Measurements from ENCODE around the gene USP15. TPM values are rescaled to one million over a fixed set of nuclear protein-coding genes. Genes with fewer than 3 reads are reported as not detected.

USP15 gene
- total RNA-seq, 1 donor from 2014 or later = 98.7 TPM

- no peak for DNase-seq (ENCODE audit: low spot score)
These were observed 3.7 kb upstream of the USP15 start for GRCh38 chr12:62256408-62257096.

- no peak for DNase-seq (ENCODE audit: low spot score)
These were observed 2.0 kb upstream of the USP15 start for GRCh38 chr12:62258231-62258630.

GRCh38 chr12:62258941-62259630 lies 1.1 kb upstream of the USP15 start:
- DNase-seq (ENCODE audit: low spot score) = no peak

GRCh38 chr12:62259631-62259992 lies 592 bp upstream of the USP15 start:
- no peak for DNase-seq (ENCODE audit: low spot score)

GRCh38 chr12:62260733-62261683 lies 804 bp downstream of the USP15 start:
- peak; percentile 60 for DNase-seq (ENCODE audit: low spot score)

GRCh38 chr12:62261876-62262517 lies 1.8 kb downstream of the USP15 start:
- no peak for DNase-seq (ENCODE audit: low spot score)

GRCh38 chr12:62263232-62263631 lies 3.0 kb downstream of the USP15 start:
- DNase-seq (ENCODE audit: low spot score) = no peak

GRCh38 chr12:62263966-62264365 lies 3.8 kb downstream of the USP15 start:
- no peak for DNase-seq (ENCODE audit: low spot score)

- DNase-seq (ENCODE audit: low spot score) = no peak
These were observed 4.5 kb downstream of the USP15 start for GRCh38 chr12:62264706-62265105.

GRCh38 chr12:62265511-62265910 lies 5.3 kb downstream of the USP15 start:
- DNase-seq (ENCODE audit: low spot score) = no peak

- DNase-seq (ENCODE audit: low spot score) = no peak
These were observed 6.8 kb downstream of the USP15 start for GRCh38 chr12:62267026-62267425.

GRCh38 chr12:62267480-62267879 lies 7.3 kb downstream of the USP15 start:
- no peak for DNase-seq (ENCODE audit: low spot score)

- no peak for DNase-seq (ENCODE audit: low spot score)
These were observed 8.8 kb downstream of the USP15 start for GRCh38 chr12:62268956-62269355.

GRCh38 chr12:62269464-62270228 lies 9.4 kb downstream of the USP15 start:
- no peak for DNase-seq (ENCODE audit: low spot score)

GRCh38 chr12:62270384-62270783 lies 10.2 kb downstream of the USP15 start:
- no peak for DNase-seq (ENCODE audit: low spot score)

- no peak for DNase-seq (ENCODE audit: low spot score)
These were observed 10.7 kb downstream of the USP15 start for GRCh38 chr12:62270872-62271271.

- no peak for DNase-seq (ENCODE audit: low spot score)
These were observed 12.8 kb downstream of the USP15 start for GRCh38 chr12:62272936-62273552.

- no peak for DNase-seq (ENCODE audit: low spot score)
These were observed 13.6 kb downstream of the USP15 start for GRCh38 chr12:62273724-62274380.

- no peak for DNase-seq (ENCODE audit: low spot score)
These were observed 17.8 kb downstream of the USP15 start for GRCh38 chr12:62278022-62278421.

GRCh38 chr12:62279058-62279457 lies 18.9 kb downstream of the USP15 start:
- DNase-seq (ENCODE audit: low spot score) = no peak

Measured in umbilical cord (tissue), 2 donors.